Caki2 (cell line): ENCODE measurements around the gene TBC1D8. TPM values are rescaled to one million over a fixed set of nuclear protein-coding genes. Genes with fewer than 3 reads are reported as not detected.
"Not testable (repeated sequence)": the region's sequence is repeated elsewhere in the genome, so short reads cannot be mapped to it uniquely, and the experiment has no call there.

ENCODE experiments used
- DNase-seq: peaks from one replicate; pipeline ENCODE4 v3.0.0-alpha.2; 2015; ENCODE audit warnings: low read depth
- in situ Hi-C: cut with HindIII; loops from 2 replicates; pipeline ENCODE4 v1.10.0; 2016; ENCODE audit warnings: low sequenced_read_pairs, low pct_unique_long_range_greater_than_20kb, mixed read lengths
- total RNA-seq: library from RNA; depleted of rRNA; stranded (reverse); fragments of >200 nt; shearing (Covaris generic); gene quantifications from 2 replicates; pipeline ENCODE4 v1.2.3, GENCODE V29; 2014; ENCODE audit warnings: low replicate concordance

TBC1D8 gene
- total RNA-seq, 1 experiment from 2014 or later: 49.8 TPM

DNA sequence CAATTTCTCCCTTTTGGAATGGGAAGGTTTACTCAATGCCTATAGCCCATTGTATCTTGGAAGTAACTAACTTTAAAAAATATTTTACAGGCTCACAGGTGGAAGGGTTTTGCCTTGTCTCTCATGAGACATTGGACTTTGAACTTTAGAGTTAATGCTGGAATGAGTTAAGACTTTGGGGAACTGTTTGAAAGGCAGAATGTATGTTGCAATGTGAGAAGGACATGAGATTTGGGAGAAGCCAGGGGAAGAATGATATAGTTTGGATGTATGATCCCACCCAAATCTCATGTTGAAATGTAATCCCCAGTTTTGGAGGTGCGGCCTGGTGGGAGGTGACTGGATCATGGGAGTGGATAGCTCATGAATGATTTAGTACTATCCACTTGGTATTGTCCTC lies 17.5 kb upstream of the TBC1D8 start:
- DNase-seq: no peak
- in situ Hi-C loops: no loop called here

DNA sequence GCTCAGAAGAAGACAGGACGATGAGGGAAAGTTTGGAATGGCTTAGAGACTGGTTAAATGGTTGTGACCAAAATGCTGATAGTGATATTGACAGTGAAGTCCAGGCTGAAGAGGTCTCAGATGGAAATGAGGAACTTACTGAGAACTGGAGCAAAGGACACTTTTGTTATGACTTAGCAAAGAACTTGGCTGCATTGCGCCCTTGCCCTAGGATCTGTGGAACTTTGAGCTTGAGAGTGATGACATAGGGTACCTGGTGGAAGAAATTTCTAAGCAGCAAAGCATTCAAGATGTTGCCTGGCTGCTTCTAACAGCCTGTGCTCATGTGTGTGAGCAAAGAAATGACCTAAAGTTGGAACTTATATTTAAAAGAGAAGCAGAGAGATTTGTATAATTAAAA lies 16.4 kb upstream of the TBC1D8 start:
- in situ Hi-C loops, DNase-seq: not testable (repeated sequence)

GRCh38 chr2:101164021-101164420 lies 12.8 kb upstream of the TBC1D8 start:
- DNase-seq: no peak
- in situ Hi-C loops: no loop called here

DNA sequence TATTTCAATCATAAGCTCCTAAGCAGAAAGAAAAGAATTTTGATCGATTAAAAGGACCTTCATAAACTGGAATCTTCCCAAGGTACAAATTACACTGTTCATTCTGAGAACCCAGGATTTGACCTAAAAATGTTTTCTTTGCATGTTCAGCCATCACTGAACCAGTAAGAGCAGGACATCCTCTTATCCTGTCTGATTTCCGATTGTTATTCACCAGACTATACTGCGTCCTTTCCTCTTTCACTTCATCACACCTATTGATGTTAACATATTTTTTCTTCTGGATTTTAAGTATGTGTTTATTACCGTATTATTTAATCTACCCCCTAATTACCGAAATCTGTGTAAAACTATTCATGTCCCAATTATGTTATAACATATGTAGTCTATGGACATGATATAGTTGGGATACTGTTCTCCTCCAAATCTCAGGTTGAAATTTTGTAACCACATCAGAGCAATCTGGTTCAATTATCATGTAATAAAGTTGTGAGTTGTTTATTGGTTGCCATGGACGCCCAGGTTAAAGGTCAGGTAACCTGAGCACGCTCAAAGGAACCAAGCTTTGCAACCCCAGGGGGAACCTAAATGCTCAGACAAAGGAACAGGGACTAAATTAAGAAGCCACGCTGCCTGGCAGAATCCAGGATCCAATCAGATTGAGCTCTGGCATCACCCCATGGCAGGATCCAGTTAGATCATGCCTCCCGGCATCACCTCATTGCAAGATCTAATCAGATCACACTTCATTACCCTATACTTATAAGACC lies 11.6 kb upstream of the TBC1D8 start:
- no peak for DNase-seq
- in situ Hi-C loops: no loop called here

DNA sequence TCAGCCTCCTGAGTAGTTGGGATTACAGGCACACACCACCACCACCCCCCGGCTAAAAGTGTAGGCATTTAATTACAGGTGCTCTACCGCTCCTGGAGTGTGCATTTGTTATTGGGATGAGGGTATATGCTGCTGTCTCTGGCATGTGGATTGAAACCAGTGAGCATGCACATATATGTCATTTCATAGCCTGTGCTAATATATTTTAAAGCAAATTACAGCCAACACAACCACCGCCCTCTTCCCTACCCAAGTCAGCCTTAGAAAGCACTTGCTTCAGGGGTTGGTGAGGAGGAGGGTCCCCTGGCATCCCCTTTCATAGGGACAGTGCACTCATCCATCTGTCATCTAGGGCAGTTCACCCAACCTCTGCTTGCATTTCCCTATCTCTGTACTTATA lies 10.5 kb upstream of the TBC1D8 start:
- in situ Hi-C loops: no loop called here
- no peak for DNase-seq

- peak; percentile 22 for DNase-seq
- in situ Hi-C loops: no loop called here
Observed at GRCh38 chr2:101160454-101160853, 9.3 kb upstream of the TBC1D8 start.

DNA sequence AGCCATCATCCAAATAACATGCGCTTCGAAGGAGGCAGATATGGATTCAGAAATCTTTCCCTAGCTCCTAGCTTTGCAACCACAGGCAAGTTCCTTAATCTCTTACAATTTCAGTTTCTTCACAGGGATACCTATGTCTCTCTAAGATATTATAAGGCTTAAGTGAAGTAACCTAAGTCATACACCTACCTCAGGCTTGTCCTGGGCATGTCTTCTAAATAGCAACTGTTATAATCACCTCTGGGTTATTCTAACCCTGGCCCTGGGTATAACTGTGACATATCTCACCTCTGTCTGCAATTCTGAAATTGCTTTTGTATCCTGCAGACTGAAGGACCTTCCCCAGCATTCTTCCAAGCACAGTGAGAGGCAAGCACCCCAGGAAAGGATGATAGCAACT lies 8.3 kb upstream of the TBC1D8 start:
- in situ Hi-C loops: no loop called here
- DNase-seq: no peak

GRCh38 chr2:101157272-101157671 lies 6.1 kb upstream of the TBC1D8 start:
- no peak for DNase-seq
- in situ Hi-C loops: no loop called here

DNA sequence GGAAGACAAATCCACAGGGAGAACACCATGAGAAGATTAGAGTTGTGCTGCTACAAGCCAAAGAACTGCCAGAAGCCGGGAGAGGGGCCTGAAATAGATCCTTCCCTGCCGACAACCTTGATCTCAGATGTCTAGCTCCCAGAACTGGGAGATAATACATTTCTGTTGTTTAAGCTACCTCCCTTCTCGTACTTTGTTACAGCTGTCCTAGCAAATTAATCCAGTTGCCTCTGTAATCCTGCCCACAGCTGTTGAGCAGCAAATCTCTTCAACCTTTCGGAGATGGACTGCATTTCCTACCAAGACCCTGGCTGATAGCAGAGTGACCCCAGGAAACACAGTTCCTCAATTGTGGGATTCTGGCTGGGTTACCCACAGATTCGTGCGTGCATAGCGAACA lies 2.6 kb upstream of the TBC1D8 start:
- no peak for DNase-seq
- in situ Hi-C loops: no loop called here

DNA sequence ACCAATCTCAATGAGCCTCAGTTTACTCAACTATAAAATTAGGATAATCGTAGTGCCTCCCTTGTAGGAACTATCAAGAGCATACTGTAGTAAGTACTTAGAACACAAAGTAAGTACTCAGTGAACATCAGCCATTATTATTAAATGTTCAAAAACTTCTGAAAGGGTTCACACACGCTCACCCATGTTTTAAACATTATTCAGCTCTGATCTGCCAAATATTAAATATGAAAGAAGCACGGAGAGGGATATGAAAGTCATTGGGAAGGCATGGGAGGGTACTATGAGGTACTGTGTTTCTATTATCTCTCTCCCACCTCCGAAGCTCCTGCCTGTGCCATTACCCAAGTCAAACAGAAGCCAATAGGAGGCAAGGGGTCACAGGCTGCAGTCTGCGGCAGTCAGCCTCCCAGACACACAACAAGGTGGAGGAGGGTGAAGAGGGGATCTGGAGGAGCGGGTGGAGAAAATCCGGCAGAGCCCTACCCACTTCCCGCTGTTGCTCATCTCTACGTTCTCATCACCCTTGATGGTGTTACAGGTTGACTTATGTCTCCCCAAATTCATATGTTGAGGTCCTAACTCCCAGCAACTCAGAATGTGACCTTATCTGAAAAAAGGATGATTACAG lies 2.0 kb upstream of the TBC1D8 start:
- no peak for DNase-seq
- in situ Hi-C loops: no loop called here

GRCh38 chr2:101152272-101153076 lies 1.3 kb upstream of the TBC1D8 start:
- DNase-seq: peak; percentile 63
- in situ Hi-C loops: no loop called here

GRCh38 chr2:101151859-101152271 lies 683 bp upstream of the TBC1D8 start:
- DNase-seq: no peak
- in situ Hi-C loops: no loop called here

- in situ Hi-C loops: no loop called here
- peak; percentile 25 for DNase-seq
Observed at GRCh38 chr2:101150306-101151145, 656 bp downstream of the TBC1D8 start.

DNA sequence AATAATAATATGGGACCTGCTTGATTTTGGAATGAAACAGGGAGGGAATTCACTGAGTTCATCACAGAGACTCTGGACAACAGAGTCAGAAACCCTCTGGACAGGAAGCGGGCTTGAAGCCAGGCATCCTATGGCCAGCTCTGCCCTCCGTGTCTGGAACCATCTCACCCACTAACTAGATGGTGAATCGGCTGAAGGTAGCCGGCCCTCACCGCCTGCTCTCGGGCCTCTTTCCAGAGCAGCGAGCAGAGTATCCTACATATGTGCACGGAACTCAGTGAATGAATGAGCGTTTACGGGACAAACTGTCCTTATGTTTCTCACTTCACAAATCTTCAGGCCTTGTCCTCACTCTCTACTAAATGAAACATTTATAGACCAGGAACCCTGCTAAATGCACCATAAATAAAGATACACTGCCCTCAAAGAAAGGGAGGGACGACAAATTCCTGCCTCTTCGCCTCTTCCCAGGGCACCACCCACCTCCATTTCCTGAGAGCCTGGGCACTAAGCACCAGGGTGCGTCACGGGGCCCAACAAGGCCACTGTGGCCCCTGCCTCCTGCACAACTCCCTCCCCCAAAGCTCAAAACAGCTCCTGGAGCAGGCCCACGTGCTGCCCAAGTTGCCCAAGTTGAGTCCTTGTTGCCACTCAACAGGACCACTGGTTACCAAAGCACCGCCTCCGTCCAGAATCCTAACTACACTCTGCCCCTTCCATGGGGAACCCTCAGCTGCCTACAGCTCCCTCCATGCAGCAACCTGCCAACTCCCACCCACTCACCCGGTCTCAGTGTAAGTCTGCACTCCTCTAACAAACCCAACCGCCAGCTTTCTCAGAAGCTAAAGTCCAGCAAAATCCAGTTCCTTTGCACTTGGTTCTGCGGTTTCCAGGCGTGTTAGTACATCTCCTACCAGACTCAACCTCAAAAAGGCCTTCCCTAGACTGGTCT lies 1.7 kb downstream of the TBC1D8 start:
- peak; percentile 48 for DNase-seq
- in situ Hi-C loops: no loop called here

GRCh38 chr2:101148777-101149176 lies 2.4 kb downstream of the TBC1D8 start:
- in situ Hi-C loops: no loop called here
- DNase-seq: no peak

DNA sequence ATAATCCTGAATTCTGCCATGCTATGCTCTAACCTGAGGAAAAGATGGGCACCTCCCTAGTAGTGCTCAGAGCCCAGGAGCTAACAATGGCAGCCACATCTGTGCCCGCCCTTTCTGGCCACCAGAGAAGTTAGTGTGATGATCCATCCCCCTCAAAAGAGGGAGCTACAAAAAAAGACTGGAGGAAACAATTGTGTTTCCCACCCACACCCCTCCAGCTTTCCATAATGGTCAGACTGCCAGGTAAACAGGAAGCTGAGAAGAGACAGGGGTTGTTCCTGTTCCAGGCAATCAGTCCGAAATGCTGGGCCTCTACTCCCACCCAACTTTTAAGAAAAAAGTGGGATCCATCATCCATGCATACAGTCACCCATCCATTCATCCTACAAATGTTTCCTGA lies 3.2 kb downstream of the TBC1D8 start:
- no peak for DNase-seq
- in situ Hi-C loops: no loop called here

- no peak for DNase-seq
- in situ Hi-C loops: no loop called here
Observed at GRCh38 chr2:101147062-101147461, 4.1 kb downstream of the TBC1D8 start.
